ENCODE data around the gene SEPTIN1.
"Not testable (repeated sequence)": the region's sequence is repeated elsewhere in the genome, so short reads cannot be mapped to it uniquely, and the experiment has no call there.

GRCh38 chr16:30338715-30339114 lies 43.6 kb downstream of the SEPTIN1 start:
- TF ChIP-seq POLR2AphosphoS5, CTCF (IDR thresholded peaks at IDR 0.05): not testable (repeated sequence)

Measured in transverse colon (tissue), 4 donors.